GM23338 (cell line): ENCODE measurements around the gene GPR156.

Experiments used
- CREB1 ChIP-seq: fragments of 250-450 bp; sonication (Bioruptor Pico); IDR thresholded peaks from 2 replicates; pipeline ENCODE4 v1.5.0; 2020; ENCODE audit warnings: low read depth, mild to moderate bottlenecking, moderate library complexity
- EZH2 ChIP-seq: fragments of 200-600 bp; sonication (generic); IDR thresholded peaks from one replicate; pipeline ENCODE4 v1.8.0; 2017; ENCODE audit warnings: antibody characterized with exemption, mild to moderate bottlenecking, low read depth; ENCODE audit not compliant: unreplicated experiment
- EZH2phosphoT487 ChIP-seq: fragments of 200-600 bp; sonication (generic); IDR thresholded peaks from one replicate; pipeline ENCODE4 v1.8.1; 2018; ENCODE audit warnings: antibody characterized with exemption; ENCODE audit not compliant: unreplicated experiment
- JUNB ChIP-seq: IDR thresholded peaks from one replicate; pipeline ENCODE4 v1.6.1; 2016; ENCODE audit warnings: antibody characterized with exemption; ENCODE audit not compliant: unreplicated experiment
- POLR2AphosphoS5 ChIP-seq: IDR thresholded peaks from 2 replicates; pipeline ENCODE4 v1.6.1; 2016; ENCODE audit warnings: antibody characterized with exemption, low read depth
- ZNF114 ChIP-seq: fragments of 250-450 bp; sonication (Bioruptor Pico); IDR thresholded peaks from 2 replicates; pipeline ENCODE4 v1.5.0; 2020; ENCODE audit warnings: mild to moderate bottlenecking, moderate library complexity
- ZNF331 ChIP-seq: fragments of 250-450 bp; sonication (Bioruptor Pico); IDR thresholded peaks from 2 replicates; pipeline ENCODE4 v1.5.0; 2020; ENCODE audit warnings: low read depth, mild to moderate bottlenecking, moderate library complexity
- TF ChIP-seq, protein P1 (sequence below), 2 experiments: fragments of 200-600 bp in 1 of 2; sonication (generic) in 1 of 2; conservative IDR thresholded peaks; 2 replicates each; pipeline versions ENCODE4 v1.5.1 to v1.6.1; 2016 to 2017; ENCODE audit warnings: antibody characterized with exemption in 2 of 2, low read depth in 2 of 2, mild to moderate bottlenecking in 2 of 2, moderate library complexity in 1 of 2
- TF ChIP-seq, protein P2 (sequence below): IDR thresholded peaks from one replicate; pipeline ENCODE4 v1.6.1; 2018; ENCODE audit warnings: antibody characterized with exemption; ENCODE audit not compliant: unreplicated experiment
- TF ChIP-seq, protein P3 (sequence below): fragments of 250-450 bp; sonication (Bioruptor Pico); IDR thresholded peaks from 2 replicates; pipeline ENCODE4 v1.5.0; 2020; ENCODE audit warnings: mild to moderate bottlenecking, moderate library complexity
- TF ChIP-seq, protein P4 (sequence below): IDR thresholded peaks from 2 replicates; pipeline ENCODE4 v1.6.1; 2016; ENCODE audit warnings: antibody characterized with exemption

DNA sequence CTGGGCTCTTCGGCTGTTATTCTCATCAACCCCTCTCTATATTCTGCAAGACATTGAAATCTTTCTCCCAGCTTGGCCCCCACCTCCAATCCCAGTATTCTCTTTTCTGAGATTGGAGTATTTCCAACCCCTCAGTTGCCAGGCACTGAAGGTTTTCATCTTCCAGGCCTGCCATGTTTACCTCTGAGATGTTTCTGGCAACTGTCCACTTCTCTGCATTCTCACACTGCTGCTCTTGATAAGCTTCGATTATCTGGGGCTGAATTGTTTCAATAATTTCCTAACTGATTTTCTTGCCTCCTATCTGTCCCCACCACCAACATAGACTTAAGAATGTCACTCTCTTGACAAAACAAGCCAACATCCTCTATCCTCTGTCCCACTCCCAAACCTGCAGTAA is 1.4 kb upstream of the GPR156 start:
- TF ChIP-seq, protein P1, sequence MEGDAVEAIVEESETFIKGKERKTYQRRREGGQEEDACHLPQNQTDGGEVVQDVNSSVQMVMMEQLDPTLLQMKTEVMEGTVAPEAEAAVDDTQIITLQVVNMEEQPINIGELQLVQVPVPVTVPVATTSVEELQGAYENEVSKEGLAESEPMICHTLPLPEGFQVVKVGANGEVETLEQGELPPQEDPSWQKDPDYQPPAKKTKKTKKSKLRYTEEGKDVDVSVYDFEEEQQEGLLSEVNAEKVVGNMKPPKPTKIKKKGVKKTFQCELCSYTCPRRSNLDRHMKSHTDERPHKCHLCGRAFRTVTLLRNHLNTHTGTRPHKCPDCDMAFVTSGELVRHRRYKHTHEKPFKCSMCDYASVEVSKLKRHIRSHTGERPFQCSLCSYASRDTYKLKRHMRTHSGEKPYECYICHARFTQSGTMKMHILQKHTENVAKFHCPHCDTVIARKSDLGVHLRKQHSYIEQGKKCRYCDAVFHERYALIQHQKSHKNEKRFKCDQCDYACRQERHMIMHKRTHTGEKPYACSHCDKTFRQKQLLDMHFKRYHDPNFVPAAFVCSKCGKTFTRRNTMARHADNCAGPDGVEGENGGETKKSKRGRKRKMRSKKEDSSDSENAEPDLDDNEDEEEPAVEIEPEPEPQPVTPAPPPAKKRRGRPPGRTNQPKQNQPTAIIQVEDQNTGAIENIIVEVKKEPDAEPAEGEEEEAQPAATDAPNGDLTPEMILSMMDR (conservative IDR thresholded peaks at IDR 0.05; ENCODE audit: low read depth in 2 of 2): no peak
- no peak for TF ChIP-seq POLR2AphosphoS5
- no peak for TF ChIP-seq EZH2
- TF ChIP-seq, protein P2, sequence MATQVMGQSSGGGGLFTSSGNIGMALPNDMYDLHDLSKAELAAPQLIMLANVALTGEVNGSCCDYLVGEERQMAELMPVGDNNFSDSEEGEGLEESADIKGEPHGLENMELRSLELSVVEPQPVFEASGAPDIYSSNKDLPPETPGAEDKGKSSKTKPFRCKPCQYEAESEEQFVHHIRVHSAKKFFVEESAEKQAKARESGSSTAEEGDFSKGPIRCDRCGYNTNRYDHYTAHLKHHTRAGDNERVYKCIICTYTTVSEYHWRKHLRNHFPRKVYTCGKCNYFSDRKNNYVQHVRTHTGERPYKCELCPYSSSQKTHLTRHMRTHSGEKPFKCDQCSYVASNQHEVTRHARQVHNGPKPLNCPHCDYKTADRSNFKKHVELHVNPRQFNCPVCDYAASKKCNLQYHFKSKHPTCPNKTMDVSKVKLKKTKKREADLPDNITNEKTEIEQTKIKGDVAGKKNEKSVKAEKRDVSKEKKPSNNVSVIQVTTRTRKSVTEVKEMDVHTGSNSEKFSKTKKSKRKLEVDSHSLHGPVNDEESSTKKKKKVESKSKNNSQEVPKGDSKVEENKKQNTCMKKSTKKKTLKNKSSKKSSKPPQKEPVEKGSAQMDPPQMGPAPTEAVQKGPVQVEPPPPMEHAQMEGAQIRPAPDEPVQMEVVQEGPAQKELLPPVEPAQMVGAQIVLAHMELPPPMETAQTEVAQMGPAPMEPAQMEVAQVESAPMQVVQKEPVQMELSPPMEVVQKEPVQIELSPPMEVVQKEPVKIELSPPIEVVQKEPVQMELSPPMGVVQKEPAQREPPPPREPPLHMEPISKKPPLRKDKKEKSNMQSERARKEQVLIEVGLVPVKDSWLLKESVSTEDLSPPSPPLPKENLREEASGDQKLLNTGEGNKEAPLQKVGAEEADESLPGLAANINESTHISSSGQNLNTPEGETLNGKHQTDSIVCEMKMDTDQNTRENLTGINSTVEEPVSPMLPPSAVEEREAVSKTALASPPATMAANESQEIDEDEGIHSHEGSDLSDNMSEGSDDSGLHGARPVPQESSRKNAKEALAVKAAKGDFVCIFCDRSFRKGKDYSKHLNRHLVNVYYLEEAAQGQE: no peak
- TF ChIP-seq EZH2phosphoT487: no peak
- TF ChIP-seq JUNB: no peak
- TF ChIP-seq ZNF331: no peak
- TF ChIP-seq, protein P3, sequence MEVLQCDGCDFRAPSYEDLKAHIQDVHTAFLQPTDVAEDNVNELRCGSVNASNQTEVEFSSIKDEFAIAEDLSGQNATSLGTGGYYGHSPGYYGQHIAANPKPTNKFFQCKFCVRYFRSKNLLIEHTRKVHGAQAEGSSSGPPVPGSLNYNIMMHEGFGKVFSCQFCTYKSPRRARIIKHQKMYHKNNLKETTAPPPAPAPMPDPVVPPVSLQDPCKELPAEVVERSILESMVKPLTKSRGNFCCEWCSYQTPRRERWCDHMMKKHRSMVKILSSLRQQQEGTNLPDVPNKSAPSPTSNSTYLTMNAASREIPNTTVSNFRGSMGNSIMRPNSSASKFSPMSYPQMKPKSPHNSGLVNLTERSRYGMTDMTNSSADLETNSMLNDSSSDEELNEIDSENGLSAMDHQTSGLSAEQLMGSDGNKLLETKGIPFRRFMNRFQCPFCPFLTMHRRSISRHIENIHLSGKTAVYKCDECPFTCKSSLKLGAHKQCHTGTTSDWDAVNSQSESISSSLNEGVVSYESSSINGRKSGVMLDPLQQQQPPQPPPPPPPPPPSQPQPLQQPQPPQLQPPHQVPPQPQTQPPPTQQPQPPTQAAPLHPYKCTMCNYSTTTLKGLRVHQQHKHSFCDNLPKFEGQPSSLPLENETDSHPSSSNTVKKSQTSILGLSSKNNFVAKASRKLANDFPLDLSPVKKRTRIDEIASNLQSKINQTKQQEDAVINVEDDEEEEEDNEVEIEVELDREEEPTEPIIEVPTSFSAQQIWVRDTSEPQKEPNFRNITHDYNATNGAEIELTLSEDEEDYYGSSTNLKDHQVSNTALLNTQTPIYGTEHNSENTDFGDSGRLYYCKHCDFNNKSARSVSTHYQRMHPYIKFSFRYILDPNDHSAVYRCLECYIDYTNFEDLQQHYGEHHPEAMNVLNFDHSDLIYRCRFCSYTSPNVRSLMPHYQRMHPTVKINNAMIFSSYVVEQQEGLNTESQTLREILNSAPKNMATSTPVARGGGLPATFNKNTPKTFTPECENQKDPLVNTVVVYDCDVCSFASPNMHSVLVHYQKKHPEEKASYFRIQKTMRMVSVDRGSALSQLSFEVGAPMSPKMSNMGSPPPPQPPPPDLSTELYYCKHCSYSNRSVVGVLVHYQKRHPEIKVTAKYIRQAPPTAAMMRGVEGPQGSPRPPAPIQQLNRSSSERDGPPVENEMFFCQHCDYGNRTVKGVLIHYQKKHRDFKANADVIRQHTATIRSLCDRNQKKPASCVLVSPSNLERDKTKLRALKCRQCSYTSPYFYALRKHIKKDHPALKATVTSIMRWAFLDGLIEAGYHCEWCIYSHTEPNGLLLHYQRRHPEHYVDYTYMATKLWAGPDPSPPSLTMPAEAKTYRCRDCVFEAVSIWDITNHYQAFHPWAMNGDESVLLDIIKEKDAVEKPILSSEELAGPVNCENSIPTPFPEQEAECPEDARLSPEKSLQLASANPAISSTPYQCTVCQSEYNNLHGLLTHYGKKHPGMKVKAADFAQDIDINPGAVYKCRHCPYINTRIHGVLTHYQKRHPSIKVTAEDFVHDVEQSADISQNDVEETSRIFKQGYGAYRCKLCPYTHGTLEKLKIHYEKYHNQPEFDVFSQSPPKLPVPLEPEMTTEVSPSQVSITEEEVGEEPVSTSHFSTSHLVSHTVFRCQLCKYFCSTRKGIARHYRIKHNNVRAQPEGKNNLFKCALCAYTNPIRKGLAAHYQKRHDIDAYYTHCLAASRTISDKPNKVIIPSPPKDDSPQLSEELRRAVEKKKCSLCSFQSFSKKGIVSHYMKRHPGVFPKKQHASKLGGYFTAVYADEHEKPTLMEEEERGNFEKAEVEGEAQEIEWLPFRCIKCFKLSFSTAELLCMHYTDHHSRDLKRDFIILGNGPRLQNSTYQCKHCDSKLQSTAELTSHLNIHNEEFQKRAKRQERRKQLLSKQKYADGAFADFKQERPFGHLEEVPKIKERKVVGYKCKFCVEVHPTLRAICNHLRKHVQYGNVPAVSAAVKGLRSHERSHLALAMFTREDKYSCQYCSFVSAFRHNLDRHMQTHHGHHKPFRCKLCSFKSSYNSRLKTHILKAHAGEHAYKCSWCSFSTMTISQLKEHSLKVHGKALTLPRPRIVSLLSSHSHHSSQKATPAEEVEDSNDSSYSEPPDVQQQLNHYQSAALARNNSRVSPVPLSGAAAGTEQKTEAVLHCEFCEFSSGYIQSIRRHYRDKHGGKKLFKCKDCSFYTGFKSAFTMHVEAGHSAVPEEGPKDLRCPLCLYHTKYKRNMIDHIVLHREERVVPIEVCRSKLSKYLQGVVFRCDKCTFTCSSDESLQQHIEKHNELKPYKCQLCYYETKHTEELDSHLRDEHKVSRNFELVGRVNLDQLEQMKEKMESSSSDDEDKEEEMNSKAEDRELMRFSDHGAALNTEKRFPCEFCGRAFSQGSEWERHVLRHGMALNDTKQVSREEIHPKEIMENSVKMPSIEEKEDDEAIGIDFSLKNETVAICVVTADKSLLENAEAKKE (CRISPR knock-in tag): no peak
- TF ChIP-seq CREB1 (CRISPR knock-in tag): no peak
- no peak for TF ChIP-seq ZNF114 (CRISPR knock-in tag)
- TF ChIP-seq, protein P4, sequence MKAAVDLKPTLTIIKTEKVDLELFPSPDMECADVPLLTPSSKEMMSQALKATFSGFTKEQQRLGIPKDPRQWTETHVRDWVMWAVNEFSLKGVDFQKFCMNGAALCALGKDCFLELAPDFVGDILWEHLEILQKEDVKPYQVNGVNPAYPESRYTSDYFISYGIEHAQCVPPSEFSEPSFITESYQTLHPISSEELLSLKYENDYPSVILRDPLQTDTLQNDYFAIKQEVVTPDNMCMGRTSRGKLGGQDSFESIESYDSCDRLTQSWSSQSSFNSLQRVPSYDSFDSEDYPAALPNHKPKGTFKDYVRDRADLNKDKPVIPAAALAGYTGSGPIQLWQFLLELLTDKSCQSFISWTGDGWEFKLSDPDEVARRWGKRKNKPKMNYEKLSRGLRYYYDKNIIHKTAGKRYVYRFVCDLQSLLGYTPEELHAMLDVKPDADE: no peak
